HFFc6 (cell line): ENCODE results near the gene SLC13A5. TPM values are rescaled to one million over a fixed set of nuclear protein-coding genes. Genes with fewer than 3 reads are reported as not detected.

ENCODE experiments used
- DNase-seq: peaks from one replicate; pipeline ENCODE4 v3.0.0-alpha.2; 2018
- H3K27ac Mint-ChIP-seq: 2 replicates; pipeline ENCODE4 v1.8.0; 2020; ENCODE audit warnings: mild to moderate bottlenecking, mixed read lengths
- H3K27me3 Mint-ChIP-seq: 2 replicates; pipeline ENCODE4 v1.8.0; 2021; ENCODE audit warnings: mild to moderate bottlenecking, moderate library complexity, mixed read lengths; ENCODE audit not compliant: insufficient read depth
- H3K36me3 Mint-ChIP-seq: 2 replicates; pipeline ENCODE4 v1.8.0; 2021; ENCODE audit warnings: low read depth, mixed read lengths
- H3K4me1 Mint-ChIP-seq: 2 replicates; pipeline ENCODE4 v1.8.0; 2020; ENCODE audit warnings: low read depth, mixed read lengths
- H3K4me3 Mint-ChIP-seq: 2 replicates; pipeline ENCODE4 v1.8.0; 2020; ENCODE audit warnings: mild to moderate bottlenecking, moderate library complexity, mixed read lengths
- H3K9me3 Mint-ChIP-seq: 2 replicates; pipeline ENCODE4 v1.8.0; 2020; ENCODE audit warnings: mild to moderate bottlenecking, mixed read lengths
- CTCF ChIP-seq: fragments of 200-600 bp; sonication (generic); IDR thresholded peaks from 2 replicates; pipeline ENCODE4 v1.5.0; 2021; ENCODE audit warnings: antibody characterized with exemption, mild to moderate bottlenecking
- total RNA-seq, 6 experiments: library from RNA; stranded (reverse); fragmentation: NEBNext Ultra II Directional; extraction: Animal tissue kit (Norgen Biotek cat#: 25700); gene quantifications; 2 replicates in 1 of 6; 3 replicates in 5 of 6; pipeline ENCODE4 v1.2.3, GENCODE V29; 2021

SLC13A5 gene
- total RNA-seq, 6 experiments from 2014 or later, result not detected

- H3K36me3 Mint-ChIP-seq, result no peaks in the 10 kb centered on the region
- peaks cover 23% of the 10 kb centered on the region for H3K27me3 Mint-ChIP-seq
- no peaks in the 10 kb centered on the region for H3K9me3 Mint-ChIP-seq
- TF ChIP-seq CTCF, result no peak
- no peak for DNase-seq
- no peak overlapping the region for H3K4me3 Mint-ChIP-seq
- no peak overlapping the region for H3K27ac Mint-ChIP-seq
- no peaks in the 10 kb centered on the region for H3K4me1 Mint-ChIP-seq
Measured at GRCh38 chr17:6675201-6675825, 37.9 kb downstream of the SLC13A5 start.

- no peak for TF ChIP-seq CTCF
- Mint-ChIP-seq H3K36me3 (no peaks in the 10 kb centered on the region), H3K9me3 (no peaks in the 10 kb centered on the region), H3K27ac (no peak overlapping the region), H3K4me3 (no peak overlapping the region), H3K27me3 (peaks cover 23% of the 10 kb centered on the region), H3K4me1 (no peaks in the 10 kb centered on the region; the same call in 1 of the 2 replicates)
- no peak for DNase-seq
Measured at GRCh38 chr17:6674586-6674985, 38.6 kb downstream of the SLC13A5 start.

GRCh38 chr17:6671431-6671830, 41.7 kb downstream of the SLC13A5 start:
- Mint-ChIP-seq H3K27ac (no peak overlapping the region), H3K27me3 (peaks cover 27% of the 10 kb centered on the region), H3K36me3 (no peaks in the 10 kb centered on the region), H3K9me3 (no peaks in the 10 kb centered on the region), H3K4me1 (no peaks in the 10 kb centered on the region; the same call in none of the 2 replicates), H3K4me3 (no peak overlapping the region)
- no peak for TF ChIP-seq CTCF
- no peak for DNase-seq

- Mint-ChIP-seq H3K36me3 (no peaks in the 10 kb centered on the region), H3K4me1 (no peaks in the 10 kb centered on the region; the same call in none of the 2 replicates), H3K27me3 (peaks cover 23% of the 10 kb centered on the region), H3K4me3 (no peak overlapping the region), H3K27ac (no peak overlapping the region), H3K9me3 (no peaks in the 10 kb centered on the region)
- no peak for DNase-seq
- no peak for TF ChIP-seq CTCF
Measured at GRCh38 chr17:6670999-6671398, 42.2 kb downstream of the SLC13A5 start.

- H3K4me1 Mint-ChIP-seq, result no peaks in the 10 kb centered on the region; the same call in none of the 2 replicates
- no peaks in the 10 kb centered on the region for H3K9me3 Mint-ChIP-seq
- peaks cover 18% of the 10 kb centered on the region for H3K27me3 Mint-ChIP-seq
- H3K27ac Mint-ChIP-seq, result no peak overlapping the region
- DNase-seq, result no peak
- no peaks in the 10 kb centered on the region for H3K36me3 Mint-ChIP-seq
- H3K4me3 Mint-ChIP-seq, result no peak overlapping the region
- no peak for TF ChIP-seq CTCF
Measured at GRCh38 chr17:6670571-6670970, 42.6 kb downstream of the SLC13A5 start.
